Activated T-cell treated with anti-CD3 and anti-CD28 coated beads, Interleukin-2, amount 50 U/mL, for 4 hours (primary cell): ENCODE results near the gene MCRIP2. TPM values are rescaled to one million over a fixed set of nuclear protein-coding genes. Genes with fewer than 3 reads are reported as not detected.

ENCODE experiments used
- ATAC-seq, 2 donors: fragments of 200-7000 bp; cut with Tn5 transposase; one replicate each; pipeline ENCODE4 v1.10.0; 2021
- DNase-seq: peaks from one replicate; pipeline ENCODE4 v3.0.0-alpha.2; 2020
- H3K27me3 Mint-ChIP-seq: one replicate; pipeline ENCODE4 v1.8.0; 2021; ENCODE audit warnings: low read depth, mixed read lengths
- H3K36me3 Mint-ChIP-seq: one replicate; pipeline ENCODE4 v1.8.0; 2022; ENCODE audit warnings: mixed read lengths; ENCODE audit not compliant: insufficient read depth
- H3K4me1 Mint-ChIP-seq: one replicate; pipeline ENCODE4 v1.8.0; 2021; ENCODE audit warnings: low read depth, mixed read lengths
- H3K4me3 Mint-ChIP-seq: one replicate; pipeline ENCODE4 v1.8.0; 2021; ENCODE audit warnings: mild to moderate bottlenecking, moderate library complexity, mixed read lengths
- H3K9me3 Mint-ChIP-seq: one replicate; pipeline ENCODE4 v1.8.0; 2021; ENCODE audit warnings: mixed read lengths
- total RNA-seq, 3 donors: library from RNA; stranded (reverse); gene quantifications; one replicate each; pipeline ENCODE4 v1.2.1, GENCODE V29; 2021

The MCRIP2 gene
- total RNA-seq, 3 donors from 2014 or later, result 83.1 to 104 (median 88.2) TPM

- ATAC-seq (peak; percentile 6 to 7), DNase-seq (no peak)
- Mint-ChIP-seq H3K9me3 (no peaks in the 10 kb centered on the region), H3K4me3 (no peak overlapping the region), H3K36me3 (no peaks in the 10 kb centered on the region), H3K27me3 (no peaks in the 10 kb centered on the region), H3K4me1 (peaks cover 4% of the 10 kb centered on the region)
Measured at GRCh38 chr16:660132-660458, 18.5 kb downstream of the MCRIP2 start.

- no peaks in the 10 kb centered on the region for H3K27me3 Mint-ChIP-seq
- peaks cover 4% of the 10 kb centered on the region for H3K4me1 Mint-ChIP-seq
- H3K9me3 Mint-ChIP-seq, result no peaks in the 10 kb centered on the region
- DNase-seq (peak; percentile 54), ATAC-seq (peak; percentile 70 to 75)
- H3K4me3 Mint-ChIP-seq, result no peak overlapping the region
- no peaks in the 10 kb centered on the region for H3K36me3 Mint-ChIP-seq
Measured at GRCh38 chr16:660459-661183, 19.0 kb downstream of the MCRIP2 start.

GRCh38 chr16:661184-661821 is 19.7 kb downstream of the MCRIP2 start:
- no peak overlapping the region for H3K4me3 Mint-ChIP-seq
- no peaks in the 10 kb centered on the region for H3K36me3 Mint-ChIP-seq
- H3K27me3 Mint-ChIP-seq, result no peaks in the 10 kb centered on the region
- H3K4me1 Mint-ChIP-seq, result peaks cover 4% of the 10 kb centered on the region
- H3K9me3 Mint-ChIP-seq, result no peaks in the 10 kb centered on the region
- DNase-seq (no peak), ATAC-seq (peak in 1 of 2 donors; percentile 6)

- Mint-ChIP-seq H3K27me3 (no peaks in the 10 kb centered on the region), H3K4me3 (no peak overlapping the region), H3K9me3 (no peaks in the 10 kb centered on the region), H3K4me1 (peaks cover 4% of the 10 kb centered on the region), H3K36me3 (no peaks in the 10 kb centered on the region)
- DNase-seq, result no peak
- no peak for ATAC-seq
Measured at GRCh38 chr16:662095-662494, 20.5 kb downstream of the MCRIP2 start.

- no peak overlapping the region for H3K4me3 Mint-ChIP-seq
- H3K4me1 Mint-ChIP-seq, result peaks cover 7% of the 10 kb centered on the region
- DNase-seq, result no peak
- H3K36me3 Mint-ChIP-seq, result no peaks in the 10 kb centered on the region
- ATAC-seq, result no peak
- H3K9me3 Mint-ChIP-seq, result no peaks in the 10 kb centered on the region
- no peaks in the 10 kb centered on the region for H3K27me3 Mint-ChIP-seq
Measured at GRCh38 chr16:662597-662996, 21.0 kb downstream of the MCRIP2 start.

GRCh38 chr16:666572-666971 is 24.9 kb downstream of the MCRIP2 start:
- DNase-seq (no peak), ATAC-seq (no peak)
- Mint-ChIP-seq H3K9me3 (no peaks in the 10 kb centered on the region), H3K27me3 (no peaks in the 10 kb centered on the region), H3K4me1 (peaks cover 7% of the 10 kb centered on the region), H3K36me3 (peaks cover 3% of the 10 kb centered on the region), H3K4me3 (no peak overlapping the region)

- Mint-ChIP-seq H3K27me3 (no peaks in the 10 kb centered on the region), H3K4me1 (peaks cover 7% of the 10 kb centered on the region), H3K4me3 (peak overlapping the region; percentile 80), H3K9me3 (no peaks in the 10 kb centered on the region), H3K36me3 (peaks cover 3% of the 10 kb centered on the region)
- no peak for DNase-seq
- no peak for ATAC-seq
Measured at GRCh38 chr16:667113-667779, 25.6 kb downstream of the MCRIP2 start.

- ATAC-seq (peak; percentile 96 to 97), DNase-seq (peak; percentile 88)
- Mint-ChIP-seq H3K4me1 (peaks cover 7% of the 10 kb centered on the region), H3K36me3 (peaks cover 5% of the 10 kb centered on the region), H3K27me3 (no peaks in the 10 kb centered on the region), H3K4me3 (peak within 1 kb of the TSS; percentile 80), H3K9me3 (no peaks in the 10 kb centered on the region)
Measured at GRCh38 chr16:667780-668518, 26.3 kb downstream of the MCRIP2 start, which contains the start of gene RHOT2. Gene RHOT2, plus strand, starts transcription at chr16:668132. Its CDS starts 68 bp downstream, at chr16:668200.

- H3K27me3 Mint-ChIP-seq, result no peaks in the 10 kb centered on the region
- H3K4me1 Mint-ChIP-seq, result peaks cover 7% of the 10 kb centered on the region
- ATAC-seq, result peak; percentile 7 to 12
- no peak for DNase-seq
- H3K4me3 Mint-ChIP-seq, result peak overlapping the region; percentile 80
- peaks cover 6% of the 10 kb centered on the region for H3K36me3 Mint-ChIP-seq
- H3K9me3 Mint-ChIP-seq, result no peaks in the 10 kb centered on the region
Measured at GRCh38 chr16:668519-669171, 27.0 kb downstream of the MCRIP2 start.

GRCh38 chr16:669666-670065 is 28.0 kb downstream of the MCRIP2 start:
- Mint-ChIP-seq H3K27me3 (peaks cover under 1% of the 10 kb centered on the region), H3K4me1 (peaks cover 7% of the 10 kb centered on the region), H3K9me3 (no peaks in the 10 kb centered on the region), H3K4me3 (peak overlapping the region; percentile 80), H3K36me3 (peaks cover 6% of the 10 kb centered on the region)
- DNase-seq (no peak), ATAC-seq (no peak)

- H3K9me3 Mint-ChIP-seq, result no peaks in the 10 kb centered on the region
Measured at GRCh38 chr16:670485-671352, 29.1 kb downstream of the MCRIP2 start.

GRCh38 chr16:671353-672131 is 29.9 kb downstream of the MCRIP2 start:
- H3K27me3 Mint-ChIP-seq, result peaks cover 6% of the 10 kb centered on the region
- no peak for ATAC-seq
- peaks cover 6% of the 10 kb centered on the region for H3K36me3 Mint-ChIP-seq
- DNase-seq, result no peak
- H3K4me3 Mint-ChIP-seq, result no peak overlapping the region
- no peaks in the 10 kb centered on the region for H3K9me3 Mint-ChIP-seq
- peaks cover 11% of the 10 kb centered on the region for H3K4me1 Mint-ChIP-seq

More at GRCh38 chr16:670485-671352, 29.1 kb downstream of the MCRIP2 start:
- peak overlapping the region; percentile 42 for H3K4me3 Mint-ChIP-seq
- peaks cover 11% of the 10 kb centered on the region for H3K4me1 Mint-ChIP-seq
- H3K27me3 Mint-ChIP-seq, result peaks cover 6% of the 10 kb centered on the region
- ATAC-seq (no peak), DNase-seq (no peak)
- H3K36me3 Mint-ChIP-seq, result peaks cover 6% of the 10 kb centered on the region
